ENCODE results near the gene GPR18.

DNA sequence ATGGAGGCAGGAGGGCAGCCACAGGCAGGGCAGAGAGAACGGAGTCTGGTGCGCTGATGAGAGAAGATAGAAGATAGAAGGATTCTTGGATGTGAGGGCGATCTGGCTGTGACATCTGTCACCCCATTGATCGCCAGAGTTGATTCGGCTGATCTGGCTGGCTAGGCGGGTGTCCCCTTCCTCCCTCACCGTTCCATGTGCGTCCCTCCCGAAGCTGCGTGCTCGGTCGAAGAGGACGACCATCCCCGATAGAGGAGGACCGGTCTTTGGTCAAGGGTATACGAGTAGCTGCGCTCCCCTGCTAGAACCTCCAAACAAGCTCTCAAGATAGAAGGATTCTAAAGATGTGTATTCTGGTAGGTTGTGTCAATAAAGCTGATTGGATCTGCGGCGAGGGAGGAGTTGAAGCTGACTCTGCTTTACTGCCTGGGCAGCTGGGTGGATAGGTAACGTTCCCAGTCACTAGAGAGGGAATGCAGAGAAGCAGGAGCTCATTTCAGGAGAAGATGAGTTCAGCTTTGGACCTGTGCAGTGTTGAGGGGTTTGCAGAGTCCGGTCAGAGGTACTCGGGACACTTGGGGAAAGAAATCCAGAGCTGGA lies 52.5 kb downstream of the GPR18 start:
- TF ChIP-seq, protein P1, sequence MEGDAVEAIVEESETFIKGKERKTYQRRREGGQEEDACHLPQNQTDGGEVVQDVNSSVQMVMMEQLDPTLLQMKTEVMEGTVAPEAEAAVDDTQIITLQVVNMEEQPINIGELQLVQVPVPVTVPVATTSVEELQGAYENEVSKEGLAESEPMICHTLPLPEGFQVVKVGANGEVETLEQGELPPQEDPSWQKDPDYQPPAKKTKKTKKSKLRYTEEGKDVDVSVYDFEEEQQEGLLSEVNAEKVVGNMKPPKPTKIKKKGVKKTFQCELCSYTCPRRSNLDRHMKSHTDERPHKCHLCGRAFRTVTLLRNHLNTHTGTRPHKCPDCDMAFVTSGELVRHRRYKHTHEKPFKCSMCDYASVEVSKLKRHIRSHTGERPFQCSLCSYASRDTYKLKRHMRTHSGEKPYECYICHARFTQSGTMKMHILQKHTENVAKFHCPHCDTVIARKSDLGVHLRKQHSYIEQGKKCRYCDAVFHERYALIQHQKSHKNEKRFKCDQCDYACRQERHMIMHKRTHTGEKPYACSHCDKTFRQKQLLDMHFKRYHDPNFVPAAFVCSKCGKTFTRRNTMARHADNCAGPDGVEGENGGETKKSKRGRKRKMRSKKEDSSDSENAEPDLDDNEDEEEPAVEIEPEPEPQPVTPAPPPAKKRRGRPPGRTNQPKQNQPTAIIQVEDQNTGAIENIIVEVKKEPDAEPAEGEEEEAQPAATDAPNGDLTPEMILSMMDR (IDR thresholded peaks at IDR 0.05), result no peak
- TF ChIP-seq EZH2 (IDR thresholded peaks at IDR 0.05), result no peak
- no peak for TF ChIP-seq EZH2phosphoT487 (IDR thresholded peaks at IDR 0.05)

All from neural progenitor cell (in vitro differentiated cells).